Stimulated activated memory B cell treated with anti-CD40 and anti-IgM and Interleukin-4, amounts not matched to agents 10 μg/mL and 1 μg/mL and 100 μg/mL, for 72 hours (primary cell): ENCODE data around the gene TRABD2B.
"Not testable (repeated sequence)": the region's sequence is repeated elsewhere in the genome, so short reads cannot be mapped to it uniquely, and the experiment has no call there.

Source experiments
- ATAC-seq: fragments of 150-1000 bp; cut with Tn5 transposase; 2 replicates; pipeline ENCODE4 v1.10.0; 2021
- H3K27ac Mint-ChIP-seq: one replicate; pipeline ENCODE4 v1.8.0; 2022; ENCODE audit warnings: mild to moderate bottlenecking, mixed read lengths
- H3K27me3 Mint-ChIP-seq: one replicate; pipeline ENCODE4 v1.8.0; 2022; ENCODE audit warnings: mixed read lengths
- H3K36me3 Mint-ChIP-seq: one replicate; pipeline ENCODE4 v1.8.0; 2022; ENCODE audit warnings: mixed read lengths
- H3K4me1 Mint-ChIP-seq: one replicate; pipeline ENCODE4 v1.8.0; 2022; ENCODE audit warnings: mixed read lengths
- H3K4me3 Mint-ChIP-seq: one replicate; pipeline ENCODE4 v1.8.0; 2022; ENCODE audit warnings: mild to moderate bottlenecking, moderate library complexity, mixed read lengths
- H3K9me3 Mint-ChIP-seq: one replicate; pipeline ENCODE4 v1.8.0; 2022; ENCODE audit warnings: mixed read lengths

The TRABD2B gene

DNA sequence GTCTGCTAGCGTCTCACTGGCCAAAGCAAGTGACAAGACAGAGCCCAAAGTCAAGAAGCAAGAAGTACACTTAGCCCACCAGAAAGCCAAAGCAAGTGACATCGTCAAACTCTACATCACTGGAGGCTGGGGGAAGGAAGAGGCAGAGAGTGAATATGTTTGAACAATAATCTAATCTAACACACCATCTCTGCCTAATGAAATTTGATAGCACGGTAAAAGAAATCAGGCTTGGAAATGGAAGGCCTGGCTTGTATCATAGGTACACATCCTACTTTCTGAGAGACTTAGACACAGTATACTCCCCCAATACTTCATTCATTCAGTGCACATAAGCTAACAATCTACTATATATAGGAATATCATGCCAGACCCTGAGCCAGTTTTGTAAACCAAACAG, 26.3 kb downstream of the TRABD2B start:
- no peaks in the 10 kb centered on the region for H3K36me3 Mint-ChIP-seq
- no peak overlapping the region for H3K4me3 Mint-ChIP-seq
- no peaks in the 10 kb centered on the region for H3K9me3 Mint-ChIP-seq
- no peaks in the 10 kb centered on the region for H3K4me1 Mint-ChIP-seq
- no peak overlapping the region for H3K27ac Mint-ChIP-seq
- ATAC-seq, result no peak
- H3K27me3 Mint-ChIP-seq, result peaks cover 17% of the 10 kb centered on the region

DNA sequence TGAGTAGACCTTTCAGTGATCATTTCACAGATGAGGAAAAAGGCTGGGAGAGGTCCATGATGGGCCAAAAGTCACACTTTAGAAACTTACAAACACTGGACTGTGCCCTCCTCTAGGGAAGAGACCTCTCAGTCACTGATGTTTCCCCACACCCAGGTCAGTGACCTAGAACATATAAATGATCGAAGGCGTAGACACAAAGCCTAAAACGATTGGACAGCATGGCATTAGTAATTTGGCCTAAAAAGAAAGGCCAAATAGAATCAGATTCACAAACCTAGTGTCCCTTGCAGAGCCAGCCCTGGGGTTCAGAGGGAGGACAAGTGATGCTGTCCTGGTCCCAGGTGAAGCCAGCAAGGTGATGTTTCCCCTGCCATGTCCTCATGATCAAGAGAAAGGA, 27.7 kb downstream of the TRABD2B start:
- H3K27ac Mint-ChIP-seq, result no peak overlapping the region
- no peaks in the 10 kb centered on the region for H3K36me3 Mint-ChIP-seq
- H3K9me3 Mint-ChIP-seq, result no peaks in the 10 kb centered on the region
- H3K4me3 Mint-ChIP-seq, result no peak overlapping the region
- H3K27me3 Mint-ChIP-seq, result peaks cover 24% of the 10 kb centered on the region
- no peaks in the 10 kb centered on the region for H3K4me1 Mint-ChIP-seq
- ATAC-seq, result no peak

DNA sequence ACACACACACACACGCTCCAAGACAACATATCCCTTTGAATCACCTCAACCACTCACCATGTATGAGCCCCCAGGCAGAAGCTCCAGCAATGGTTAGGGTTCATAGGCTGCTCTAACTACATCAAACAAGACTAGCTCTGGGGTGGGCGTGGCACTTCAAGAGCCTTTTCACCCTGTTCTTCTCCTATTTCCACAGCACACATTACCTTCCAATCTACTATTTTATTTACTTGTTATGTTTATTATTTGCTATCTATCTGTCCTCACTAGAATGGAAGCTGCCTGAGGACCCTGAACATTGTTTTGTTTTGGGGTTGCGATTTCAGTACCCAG, 28.7 kb downstream of the TRABD2B start:
- no peak overlapping the region for H3K4me3 Mint-ChIP-seq
- H3K36me3 Mint-ChIP-seq, result no peaks in the 10 kb centered on the region

DNA sequence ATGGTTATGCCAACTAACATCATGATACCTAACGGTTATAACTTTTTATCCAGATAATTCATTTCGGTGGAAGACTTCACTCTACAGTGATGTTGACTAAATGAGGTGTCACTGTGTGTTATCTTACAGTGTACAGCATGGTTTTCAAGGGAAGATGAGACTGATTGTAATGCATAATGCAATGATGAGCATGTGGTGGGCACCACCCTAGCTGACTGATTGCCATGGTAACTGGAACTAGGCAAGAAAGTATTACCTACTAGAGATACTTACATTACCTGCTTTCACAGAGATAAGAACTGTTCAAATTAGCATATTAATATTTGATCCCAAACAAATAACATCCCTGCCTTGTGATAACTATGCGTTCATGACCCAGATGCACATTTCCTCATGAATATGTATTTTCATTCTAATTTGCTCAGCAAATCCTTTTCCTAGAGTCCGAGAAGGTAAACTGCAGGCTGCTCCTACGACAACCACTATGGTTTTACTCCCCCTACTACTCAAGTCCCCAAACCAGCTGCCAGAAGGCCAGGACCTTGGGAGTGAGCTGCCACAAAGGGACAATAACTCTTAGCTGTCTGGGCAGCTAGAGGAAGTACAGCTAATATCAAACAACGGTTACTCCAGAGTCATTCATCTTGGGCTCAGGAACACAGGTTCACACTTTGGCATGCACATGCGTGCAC, 29.2 kb downstream of the TRABD2B start:
- ATAC-seq, result no peak
- H3K27ac Mint-ChIP-seq, result no peak overlapping the region
- H3K9me3 Mint-ChIP-seq, result no peaks in the 10 kb centered on the region
- no peaks in the 10 kb centered on the region for H3K36me3 Mint-ChIP-seq
- no peaks in the 10 kb centered on the region for H3K4me1 Mint-ChIP-seq
- no peak overlapping the region for H3K4me3 Mint-ChIP-seq
- H3K27me3 Mint-ChIP-seq, result peaks cover 10% of the 10 kb centered on the region

More for the DNA sequence above, 28.7 kb downstream of the TRABD2B start:
- H3K27ac Mint-ChIP-seq, result no peak overlapping the region
- no peak for ATAC-seq
- peaks cover 15% of the 10 kb centered on the region for H3K27me3 Mint-ChIP-seq
- no peaks in the 10 kb centered on the region for H3K4me1 Mint-ChIP-seq
- H3K9me3 Mint-ChIP-seq, result no peaks in the 10 kb centered on the region

DNA sequence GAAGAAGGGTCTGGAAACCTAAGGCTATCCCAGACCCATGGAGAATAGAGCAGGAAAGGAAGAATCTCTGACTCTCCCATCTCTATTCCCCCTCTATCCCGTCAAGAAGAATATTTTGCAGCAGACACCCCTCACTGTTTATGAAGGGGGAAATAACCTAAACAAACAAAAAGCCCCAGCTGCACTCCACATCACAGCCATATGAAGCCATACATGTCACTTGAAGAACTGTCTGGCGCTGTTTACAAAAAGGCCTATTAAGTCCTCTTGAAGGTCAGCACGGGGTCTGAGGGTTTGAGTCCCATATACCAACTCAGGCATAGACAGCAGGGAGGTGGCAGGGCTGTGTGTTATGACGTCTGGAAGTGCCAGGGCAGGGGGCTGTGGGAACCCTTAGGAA, 31.4 kb downstream of the TRABD2B start:
- Mint-ChIP-seq H3K4me3 (no peak overlapping the region), H3K27ac (no peak overlapping the region), H3K27me3 (peaks cover 10% of the 10 kb centered on the region), H3K4me1 (no peaks in the 10 kb centered on the region), H3K9me3 (no peaks in the 10 kb centered on the region), H3K36me3 (no peaks in the 10 kb centered on the region)
- ATAC-seq, result no peak

DNA sequence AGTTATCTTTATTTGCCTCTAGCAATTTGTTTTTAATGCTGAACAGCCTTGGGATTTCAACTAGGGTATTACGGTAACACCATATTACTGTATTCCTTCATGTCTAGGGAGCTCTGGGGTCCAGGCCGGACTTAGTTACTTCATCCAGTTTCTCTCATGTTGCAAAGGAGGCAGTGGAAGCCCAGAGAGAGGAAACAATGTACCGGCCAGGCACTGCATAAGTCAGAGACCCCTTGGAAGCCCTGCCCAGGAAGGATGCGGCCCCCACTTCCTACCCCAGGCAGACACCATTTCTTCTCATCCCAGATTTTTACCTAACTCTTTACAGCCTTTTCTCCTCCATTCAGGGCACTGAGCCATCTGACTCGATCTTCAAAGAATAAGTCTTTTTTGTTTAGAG, 32.5 kb downstream of the TRABD2B start:
- H3K36me3 Mint-ChIP-seq, result no peaks in the 10 kb centered on the region
- ATAC-seq, result no peak
- H3K4me3 Mint-ChIP-seq, result no peak overlapping the region
- peaks cover 11% of the 10 kb centered on the region for H3K27me3 Mint-ChIP-seq
- peaks cover 5% of the 10 kb centered on the region for H3K9me3 Mint-ChIP-seq
- no peaks in the 10 kb centered on the region for H3K4me1 Mint-ChIP-seq
- H3K27ac Mint-ChIP-seq, result no peak overlapping the region

DNA sequence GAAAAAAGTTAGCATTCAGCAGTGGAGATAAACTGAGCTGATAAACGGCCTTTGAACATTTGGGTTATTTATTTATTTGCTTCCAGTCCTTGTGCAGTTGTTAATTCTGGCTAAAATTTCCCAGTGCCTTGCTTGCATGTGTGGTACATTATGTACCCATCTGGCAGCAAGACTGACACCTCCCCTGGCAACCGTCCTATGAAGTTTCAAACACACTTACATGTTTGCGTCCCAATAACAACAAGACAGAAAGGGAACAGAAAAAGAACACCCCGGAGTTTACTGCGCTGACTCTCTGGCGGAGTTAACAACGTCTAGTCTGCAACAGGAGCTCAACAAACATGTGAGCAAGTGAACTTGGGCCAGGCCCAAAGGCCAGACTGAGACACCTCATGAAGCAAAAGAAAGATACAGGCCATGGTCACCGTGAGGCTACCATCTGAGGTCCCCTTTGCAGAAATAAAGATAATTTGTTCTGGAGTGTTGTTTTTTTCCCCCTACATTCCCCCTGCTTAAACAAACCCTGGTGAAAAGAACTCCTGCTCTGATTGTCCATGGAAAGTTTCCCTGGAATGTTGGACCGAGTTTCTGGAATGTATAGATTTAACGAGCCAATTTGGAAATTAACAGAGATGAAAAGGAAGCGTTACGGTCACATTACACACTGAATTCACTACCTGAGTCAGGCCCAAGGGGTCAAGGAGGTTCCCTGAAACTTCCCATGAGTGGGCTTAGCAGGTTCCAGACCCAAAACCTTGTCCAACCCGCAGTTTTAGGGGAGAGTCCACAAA, 33.4 kb downstream of the TRABD2B start:
- Mint-ChIP-seq H3K27me3 (peaks cover 20% of the 10 kb centered on the region), H3K9me3 (peaks cover 9% of the 10 kb centered on the region), H3K27ac (no peak overlapping the region), H3K4me3 (no peak overlapping the region), H3K4me1 (no peaks in the 10 kb centered on the region), H3K36me3 (no peaks in the 10 kb centered on the region)
- no peak for ATAC-seq

DNA sequence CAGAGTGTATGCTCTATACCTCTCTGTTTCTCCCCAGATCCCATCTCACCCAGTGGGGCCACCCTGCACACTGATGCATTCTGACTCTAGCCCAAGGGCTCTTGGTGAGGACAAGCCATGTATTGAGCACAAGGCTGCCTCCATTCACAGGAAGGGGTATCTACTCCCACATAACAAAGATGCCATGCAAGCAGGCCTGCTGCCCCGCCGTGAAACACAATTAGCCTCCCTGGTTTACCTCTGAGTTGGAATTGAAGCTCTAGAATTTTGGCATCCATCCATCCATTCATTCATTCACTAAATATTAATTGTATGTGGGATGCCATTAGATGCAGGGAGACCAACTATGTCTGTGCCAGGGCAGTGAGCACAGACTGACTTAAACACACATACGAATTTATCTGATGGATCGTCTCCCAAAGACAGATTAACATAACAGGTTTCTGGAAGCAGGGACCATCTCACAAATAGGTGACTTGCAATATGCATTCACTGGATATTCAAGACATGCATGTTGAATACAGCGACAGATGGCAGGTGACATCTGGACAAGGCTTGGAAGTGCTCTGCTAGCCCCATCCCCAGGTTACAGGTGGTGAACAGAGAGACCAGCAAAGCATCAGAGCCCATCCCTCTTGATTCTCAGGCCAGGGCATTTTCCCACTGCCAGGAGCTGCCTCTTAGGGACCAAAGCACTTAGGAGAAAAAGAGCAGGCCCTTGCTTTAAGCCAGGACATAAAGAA, 34.3 kb downstream of the TRABD2B start:
- H3K36me3 Mint-ChIP-seq, result no peaks in the 10 kb centered on the region
- no peak overlapping the region for H3K27ac Mint-ChIP-seq
- no peak for ATAC-seq
- no peaks in the 10 kb centered on the region for H3K4me1 Mint-ChIP-seq
- H3K9me3 Mint-ChIP-seq, result peaks cover 9% of the 10 kb centered on the region
- peaks cover 20% of the 10 kb centered on the region for H3K27me3 Mint-ChIP-seq
- H3K4me3 Mint-ChIP-seq, result no peak overlapping the region

DNA sequence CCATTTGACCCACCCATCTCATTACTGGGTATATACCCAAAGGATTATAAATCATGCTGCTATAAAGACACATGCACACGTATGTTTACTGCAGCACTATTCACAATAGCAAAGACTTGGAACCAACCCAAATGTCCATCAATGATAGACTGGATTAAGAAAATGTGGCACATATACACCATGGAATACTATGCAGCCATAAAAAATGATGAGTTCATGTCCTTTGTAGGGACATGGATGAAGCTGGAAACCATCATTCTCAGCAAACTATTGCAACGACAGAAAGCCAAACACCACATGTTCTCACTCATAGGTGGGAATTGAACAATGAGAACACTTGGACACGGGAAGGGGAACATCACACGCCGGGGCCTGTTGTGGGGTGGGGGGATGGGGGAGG, 35.4 kb downstream of the TRABD2B start:
- H3K4me1 Mint-ChIP-seq, H3K27ac Mint-ChIP-seq, H3K4me3 Mint-ChIP-seq, H3K36me3 Mint-ChIP-seq, ATAC-seq: not testable (repeated sequence)
- Mint-ChIP-seq H3K27me3 (peaks cover 29% of the 10 kb centered on the region), H3K9me3 (peaks cover 11% of the 10 kb centered on the region)

DNA sequence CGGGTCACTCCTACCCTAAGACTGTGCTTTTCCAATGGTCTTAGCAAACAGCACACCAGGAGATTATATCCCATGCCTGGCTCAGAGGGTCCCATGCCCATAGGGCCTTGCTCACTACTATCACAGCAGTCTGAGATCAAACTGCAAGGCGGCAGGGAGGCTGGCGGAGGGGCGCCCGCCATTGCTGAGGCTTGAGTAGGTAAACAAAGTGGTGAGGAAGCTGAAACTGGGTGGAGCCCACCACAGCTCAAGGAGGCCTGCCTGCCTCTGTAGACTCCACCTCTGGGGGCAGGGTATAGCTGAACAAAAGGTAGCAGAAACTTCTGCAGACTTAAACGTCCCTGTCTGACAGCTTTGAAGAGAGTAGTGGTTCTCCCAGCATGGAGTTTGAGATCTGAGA, 40.7 kb downstream of the TRABD2B start:
- not testable (repeated sequence) for ATAC-seq, H3K4me3 Mint-ChIP-seq, H3K36me3 Mint-ChIP-seq, H3K27ac Mint-ChIP-seq, H3K4me1 Mint-ChIP-seq
- peaks cover 52% of the 10 kb centered on the region for H3K27me3 Mint-ChIP-seq
- peaks cover 11% of the 10 kb centered on the region for H3K9me3 Mint-ChIP-seq

DNA sequence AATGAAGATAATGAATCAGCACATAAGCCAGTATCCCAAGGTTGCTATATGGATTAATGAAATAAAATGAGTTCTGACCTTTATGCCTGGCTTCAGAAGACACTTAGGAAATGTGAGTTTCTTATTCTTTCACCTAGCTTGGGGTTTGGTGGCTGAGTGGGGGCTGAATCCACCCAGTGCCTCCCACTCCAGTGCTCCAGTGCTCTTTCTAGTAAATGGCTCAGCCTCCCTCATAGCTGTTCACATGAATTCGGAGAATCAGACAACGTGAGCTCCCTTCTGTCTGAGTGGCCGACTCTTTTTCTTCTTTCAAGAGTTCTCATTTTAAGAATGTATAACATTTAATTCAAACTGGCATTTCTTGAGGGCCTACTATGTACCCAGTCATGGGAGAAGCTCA, 43.5 kb downstream of the TRABD2B start:
- no peaks in the 10 kb centered on the region for H3K36me3 Mint-ChIP-seq
- H3K4me3 Mint-ChIP-seq, result no peak overlapping the region
- H3K27ac Mint-ChIP-seq, result no peak overlapping the region
- H3K4me1 Mint-ChIP-seq, result no peaks in the 10 kb centered on the region
- no peak for ATAC-seq
- H3K27me3 Mint-ChIP-seq, result peaks cover 41% of the 10 kb centered on the region
- peaks cover 2% of the 10 kb centered on the region for H3K9me3 Mint-ChIP-seq

DNA sequence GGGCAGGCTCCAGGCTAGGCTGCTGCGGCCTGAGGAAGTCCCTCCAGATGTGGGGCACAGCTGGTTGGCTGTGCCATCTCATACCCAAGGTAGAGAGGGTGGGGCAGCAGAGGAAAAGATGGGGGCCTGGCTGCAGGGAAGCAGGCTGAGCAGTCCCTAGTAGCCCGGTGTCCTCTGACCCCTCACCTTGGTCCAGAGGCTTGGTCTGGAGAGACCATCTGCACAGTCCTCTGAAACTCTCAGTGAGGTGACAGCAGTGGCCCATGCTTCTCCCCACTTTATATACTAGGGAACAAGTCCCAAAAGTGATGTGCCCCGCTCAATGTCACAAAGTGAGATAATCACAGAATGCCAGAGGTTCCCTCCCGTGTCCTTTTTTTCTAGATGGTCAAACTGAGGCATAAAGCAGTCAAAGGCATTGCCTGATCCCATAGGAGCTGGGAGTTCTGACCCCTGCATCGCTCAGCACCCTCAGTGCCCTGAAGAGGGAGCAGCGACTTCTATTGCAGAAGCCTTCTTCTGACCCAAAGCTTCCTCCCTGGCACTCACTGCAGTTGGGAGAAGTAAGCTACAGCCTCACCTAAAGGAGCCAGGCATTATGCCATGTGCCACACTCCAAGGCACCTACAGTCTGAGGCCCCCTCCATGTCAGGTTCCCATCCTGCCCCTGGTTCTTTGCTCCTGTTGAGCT, 45.5 kb downstream of the TRABD2B start:
- H3K36me3 Mint-ChIP-seq, result no peaks in the 10 kb centered on the region
- no peak for ATAC-seq
- H3K9me3 Mint-ChIP-seq, result no peaks in the 10 kb centered on the region
- no peaks in the 10 kb centered on the region for H3K4me1 Mint-ChIP-seq
- no peak overlapping the region for H3K4me3 Mint-ChIP-seq
- H3K27ac Mint-ChIP-seq, result no peak overlapping the region
- peaks cover 33% of the 10 kb centered on the region for H3K27me3 Mint-ChIP-seq

DNA sequence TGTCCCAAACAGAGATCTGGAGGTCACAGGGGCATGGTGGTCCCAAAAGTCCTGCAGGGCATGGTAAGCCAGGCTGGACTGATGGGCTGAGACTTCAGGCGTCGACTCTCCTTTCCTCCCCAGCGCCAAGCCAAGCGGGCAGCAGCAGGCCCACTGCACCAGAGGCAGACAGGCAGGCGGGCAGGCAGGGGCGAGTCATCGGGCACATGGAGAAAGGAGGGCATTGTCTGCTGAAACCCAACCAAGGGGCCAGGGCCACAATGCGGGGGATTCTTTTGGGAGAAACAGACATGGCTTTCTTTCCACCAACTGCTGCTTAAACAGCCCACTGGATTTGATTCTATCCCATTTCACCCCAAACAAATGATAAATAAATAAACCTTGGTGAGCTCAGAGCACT, 46.2 kb downstream of the TRABD2B start:
- no peaks in the 10 kb centered on the region for H3K9me3 Mint-ChIP-seq

DNA sequence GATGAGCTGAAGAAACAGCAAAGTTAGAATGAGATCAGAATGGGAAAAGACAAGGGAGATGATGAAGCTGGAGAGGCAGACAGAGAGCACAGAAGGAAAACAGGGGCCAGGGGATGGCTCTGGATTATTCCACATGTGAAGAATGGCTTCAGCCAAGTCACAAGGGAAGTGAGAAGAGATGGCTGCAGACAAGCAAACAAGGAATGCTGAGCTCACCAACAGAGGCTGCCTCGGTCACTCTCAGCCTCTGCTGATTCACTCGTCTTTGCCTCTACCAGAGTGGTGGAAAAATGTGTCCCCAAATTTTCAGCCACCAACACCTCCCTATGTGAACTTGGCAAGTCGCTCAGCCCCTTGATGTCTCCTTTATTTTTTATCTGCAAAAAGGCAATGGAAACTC, 46.7 kb downstream of the TRABD2B start:
- H3K4me3 Mint-ChIP-seq, result no peak overlapping the region
- H3K4me1 Mint-ChIP-seq, result no peaks in the 10 kb centered on the region
- H3K9me3 Mint-ChIP-seq, result no peaks in the 10 kb centered on the region
- ATAC-seq, result no peak
- no peak overlapping the region for H3K27ac Mint-ChIP-seq
- H3K27me3 Mint-ChIP-seq, result peaks cover 27% of the 10 kb centered on the region
- no peaks in the 10 kb centered on the region for H3K36me3 Mint-ChIP-seq

More for the DNA sequence above, 46.2 kb downstream of the TRABD2B start:
- peak; percentile 6 for ATAC-seq
- H3K36me3 Mint-ChIP-seq, result no peaks in the 10 kb centered on the region
- H3K4me1 Mint-ChIP-seq, result no peaks in the 10 kb centered on the region
- peaks cover 33% of the 10 kb centered on the region for H3K27me3 Mint-ChIP-seq
- H3K27ac Mint-ChIP-seq, result no peak overlapping the region
- H3K4me3 Mint-ChIP-seq, result no peak overlapping the region

DNA sequence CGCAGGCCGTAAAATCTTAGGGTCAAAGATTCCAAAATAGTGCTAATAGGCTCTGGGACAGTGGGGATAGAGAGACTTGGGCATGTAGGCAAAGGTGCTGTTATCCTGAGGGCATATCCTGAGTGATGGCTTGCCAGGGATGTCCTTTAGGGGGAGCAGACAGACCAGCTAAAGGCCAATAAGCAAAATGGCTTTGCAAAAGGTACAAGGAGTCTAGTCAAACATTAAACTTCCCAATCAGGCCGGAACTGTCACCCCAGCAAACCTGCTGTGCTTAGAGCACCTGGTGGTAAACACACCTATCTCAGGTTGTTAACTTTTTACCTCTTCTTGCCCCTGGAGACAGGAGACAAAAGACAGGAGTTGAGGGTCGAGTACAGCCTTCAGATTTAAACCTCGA, 49.1 kb downstream of the TRABD2B start:
- Mint-ChIP-seq H3K27ac (no peak overlapping the region), H3K9me3 (no peaks in the 10 kb centered on the region), H3K27me3 (peaks cover 11% of the 10 kb centered on the region), H3K36me3 (no peaks in the 10 kb centered on the region), H3K4me1 (no peaks in the 10 kb centered on the region), H3K4me3 (no peak overlapping the region)
- no peak for ATAC-seq
